AG04450 (cell line): ENCODE measurements around the gene BRF1. TPM values are rescaled to one million over a fixed set of nuclear protein-coding genes. Genes with fewer than 3 reads are reported as not detected.

Experiments used
- CTCF ChIA-PET: fragments of 300-600, 350-600 bp; formaldehyde crosslinking; extraction: SDS; loops from one replicate; lab custom pipeline; 2022; ENCODE audit warnings: antibody characterized with exemption, inconsistent platforms; lab: Charles Lee
- POLR2A ChIA-PET: fragments of 350-600 bp; formaldehyde crosslinking; extraction: SDS; loops from one replicate; lab custom pipeline; 2021; ENCODE audit warnings: antibody characterized with exemption, inconsistent platforms; lab: Yijun Ruan, JAX
- DNase-seq: peaks from one replicate; pipeline ENCODE4 v3.0.0-alpha.2; 2011; ENCODE audit warnings: low read depth, low spot score
- H3K27ac ChIP-seq: one replicate; pipeline ENCODE4 v1.5.1; 2012; ENCODE audit warnings: low read depth, low read length, control low read depth
- H3K27me3 ChIP-seq: one replicate; pipeline ENCODE4 v1.6.0; 2012; ENCODE audit warnings: low read length; ENCODE audit not compliant: control insufficient read depth, insufficient read depth
- H3K4me3 ChIP-seq: 2 replicates; pipeline ENCODE4 v1.5.1; 2011; ENCODE audit warnings: mild to moderate bottlenecking, low read depth, low read length, control low read depth
- H3K9me3 ChIP-seq: 2 replicates; pipeline ENCODE4 v1.5.1; 2012; ENCODE audit warnings: low read length; ENCODE audit not compliant: control insufficient read depth, insufficient read depth
- CTCF ChIP-seq: IDR thresholded peaks from 2 replicates; pipeline ENCODE4 v1.5.1; 2011; ENCODE audit warnings: low read depth, low read length, control low read depth, inconsistent platforms
- polyA plus RNA-seq: library from polyadenylated mRNA; depleted of rRNA; stranded (reverse); fragments of >200 nt; gene quantifications from 2 replicates; pipeline ENCODE4 v1.2.3, GENCODE V29; 2011

BRF1 gene
- polyA plus RNA-seq, 1 experiment: 6.3 TPM

GRCh38 chr14:105347587-105347968 lies 46.8 kb upstream of the BRF1 start:
- no peak for TF ChIP-seq CTCF
- Histone ChIP-seq H3K27me3 (no peaks in the 10 kb centered on the region), H3K9me3 (peaks cover 13% of the 10 kb centered on the region), H3K4me3 (no peak overlapping the region), H3K27ac (no peak overlapping the region)
- ChIA-PET POLR2A (no interaction called here), CTCF (no interaction called here)
- DNase-seq: no peak

- no peak for DNase-seq
These were observed 46.2 kb upstream of the BRF1 start for GRCh38 chr14:105346876-105347586.

GRCh38 chr14:105346200-105346533 lies 45.4 kb upstream of the BRF1 start:
- TF ChIP-seq CTCF: no peak
- ChIA-PET CTCF (interaction anchor here (1.0 kb wide), 1 partner anchor 134 kb away, joined by 4 read pairs; no protein-coding TSS in a partner anchor), POLR2A (no interaction called here)
- H3K4me3 ChIP-seq: no peak overlapping the region
- DNase-seq: no peak
- no peak overlapping the region for H3K27ac ChIP-seq
- H3K27me3 ChIP-seq: no peaks in the 10 kb centered on the region
- peaks cover 13% of the 10 kb centered on the region for H3K9me3 ChIP-seq

More at GRCh38 chr14:105346876-105347586, 46.2 kb upstream of the BRF1 start:
- H3K27me3 ChIP-seq: no peaks in the 10 kb centered on the region
- peaks cover 13% of the 10 kb centered on the region for H3K9me3 ChIP-seq
- no peak overlapping the region for H3K27ac ChIP-seq
- ChIA-PET POLR2A (no interaction called here), CTCF (no interaction called here)
- H3K4me3 ChIP-seq: no peak overlapping the region
- TF ChIP-seq CTCF: no peak

GRCh38 chr14:105343194-105343593 lies 42.4 kb upstream of the BRF1 start:
- Histone ChIP-seq H3K4me3 (no peak overlapping the region), H3K27ac (no peak overlapping the region), H3K27me3 (no peaks in the 10 kb centered on the region), H3K9me3 (peaks cover 13% of the 10 kb centered on the region)
- DNase-seq: no peak
- TF ChIP-seq CTCF: no peak
- ChIA-PET CTCF (interaction anchor here (0.6 to 2.1 kb wide), 4 partner anchors 9 to 516 kb away, joined by 3 to 10 read pairs (median 6); no protein-coding TSS in a partner anchor), POLR2A (no interaction called here)
